Thymus (tissue), 11 donors: ENCODE data around the gene NUP210. TPM values are rescaled to one million over a fixed set of nuclear protein-coding genes. Genes with fewer than 3 reads are reported as not detected.
A peak's percentile ranks its signal among the peaks of the same experiment; 100 is the strongest.
"Not testable (repeated sequence)": the region's sequence is repeated elsewhere in the genome, so short reads cannot be mapped to it uniquely, and the experiment has no call there.

Source experiments
- DNase-seq, 9 donors: peaks; one replicate each; pipeline ENCODE4 v3.0.0-alpha.2; 2013; ENCODE audit warnings: low spot score in 9 of 9, low read depth in 6 of 9, missing footprints in 1 of 9
- H3K27ac ChIP-seq, 2 donors: one replicate each; pipeline ENCODE4 v1.5.1; 2013; ENCODE audit warnings: control low read depth in 1 of 2, low read depth in 1 of 2, low read length in 1 of 2, mild to moderate bottlenecking in 1 of 2, moderate library complexity in 1 of 2
- H3K27me3 ChIP-seq, 2 donors: one replicate each; pipeline ENCODE4 v1.5.1; 2013; ENCODE audit warnings: low read length in 1 of 2; ENCODE audit not compliant: control insufficient read depth in 2 of 2, insufficient read depth in 1 of 2
- H3K36me3 ChIP-seq, 2 donors: one replicate each; pipeline ENCODE4 v1.5.1; 2013; ENCODE audit warnings: low read length in 1 of 2, mild to moderate bottlenecking in 1 of 2, moderate library complexity in 1 of 2; ENCODE audit not compliant: control insufficient read depth in 2 of 2, insufficient read depth in 2 of 2
- H3K4me1 ChIP-seq, 2 donors: one replicate each; pipeline ENCODE4 v1.5.1; 2013; ENCODE audit warnings: low read length in 2 of 2; ENCODE audit not compliant: control insufficient read depth in 2 of 2, insufficient read depth in 2 of 2
- H3K4me3 ChIP-seq, 2 donors: one replicate each; pipeline ENCODE4 v1.5.1; 2013; ENCODE audit warnings: low read length in 2 of 2, control low read depth in 1 of 2, mild to moderate bottlenecking in 1 of 2
- H3K9me3 ChIP-seq, 2 donors: one replicate each; pipeline ENCODE4 v1.5.1; 2013; ENCODE audit warnings: low read length in 1 of 2, mild to moderate bottlenecking in 1 of 2; ENCODE audit not compliant: control insufficient read depth in 2 of 2, insufficient read depth in 1 of 2
- WGBS: extraction: QIAGEN DNeasy Blood & Tissue Kit; methylation state at CpG from one replicate; pipeline ENCODE4 v1.1.7; 2013; 5-methylcytosine and 5-hydroxymethylcytosine counted together
- polyA plus RNA-seq: library from polyadenylated mRNA; stranded (reverse); fragments of 200-250 nt; gene quantifications from one replicate; pipeline ENCODE4 v1.2.3, GENCODE V29; 2013
- total RNA-seq: library from RNA; stranded (reverse); fragments of 120-200 nt; gene quantifications from one replicate; pipeline ENCODE4 v1.2.4, GENCODE V29; 2013
- donor health status: healthy.

The NUP210 gene
- total and polyA plus RNA-seq, 2 donors: 22.9 to 23.8 TPM

GRCh38 chr3:13460341-13460736 is 40.2 kb upstream of the NUP210 start:
- no peaks in the 10 kb centered on the region for H3K9me3 ChIP-seq
- H3K4me1 ChIP-seq: no peaks in the 10 kb centered on the region
- no peak for DNase-seq
- H3K4me3 ChIP-seq: no peak overlapping the region
- 98% methylated on average over 7 of the region's 7 CpGs for WGBS
- no peak overlapping the region for H3K27ac ChIP-seq
- H3K27me3 ChIP-seq: no peaks in the 10 kb centered on the region
- H3K36me3 ChIP-seq: no peaks in the 10 kb centered on the region

- H3K4me1 ChIP-seq: no peaks in the 10 kb centered on the region
- no peak overlapping the region for H3K27ac ChIP-seq
- no peaks in the 10 kb centered on the region for H3K9me3 ChIP-seq
- H3K4me3 ChIP-seq: no peak overlapping the region
- H3K27me3 ChIP-seq: no peaks in the 10 kb centered on the region
- 93% methylated on average over 9 of the region's 9 CpGs for WGBS
- DNase-seq: no peak
- H3K36me3 ChIP-seq: no peaks in the 10 kb centered on the region
These were observed 39.7 kb upstream of the NUP210 start for GRCh38 chr3:13459605-13460340.

- Histone ChIP-seq H3K9me3 (no peaks in the 10 kb centered on the region), H3K4me1 (peaks cover 0 to 2% of the 10 kb centered on the region in 2 donors), H3K27ac (no peak overlapping the region), H3K36me3 (no peaks in the 10 kb centered on the region), H3K4me3 (no peak overlapping the region), H3K27me3 (no peaks in the 10 kb centered on the region)
- WGBS: 92% methylated on average over 4 of the region's 4 CpGs
- no peak for DNase-seq
These were observed 37.5 kb upstream of the NUP210 start for GRCh38 chr3:13457593-13457992.

- 95% methylated on average over 6 of the region's 6 CpGs for WGBS
- H3K36me3 ChIP-seq: no peaks in the 10 kb centered on the region
- H3K9me3 ChIP-seq: no peaks in the 10 kb centered on the region
- DNase-seq: no peak
- H3K27me3 ChIP-seq: no peaks in the 10 kb centered on the region
- no peak overlapping the region for H3K27ac ChIP-seq
- H3K4me3 ChIP-seq: no peak overlapping the region
- H3K4me1 ChIP-seq: peaks cover 3 to 13% of the 10 kb centered on the region in 2 donors
These were observed 35.5 kb upstream of the NUP210 start for GRCh38 chr3:13455644-13456043.

- DNase-seq: peak; percentile 29 to 82 (median 55)
- no peak overlapping the region for H3K4me3 ChIP-seq
- WGBS: 33% methylated on average over 12 of the region's 12 CpGs
- H3K27me3 ChIP-seq: no peaks in the 10 kb centered on the region
- H3K36me3 ChIP-seq: no peaks in the 10 kb centered on the region
- H3K27ac ChIP-seq: peak overlapping the region in 1 of 2 donors; percentile 86
- H3K4me1 ChIP-seq: peaks cover 3 to 16% of the 10 kb centered on the region in 2 donors
- no peaks in the 10 kb centered on the region for H3K9me3 ChIP-seq
These were observed 32.6 kb upstream of the NUP210 start for GRCh38 chr3:13452490-13453335.

- H3K4me3 ChIP-seq: peak overlapping the region; percentile 57 to 59
- no peaks in the 10 kb centered on the region for H3K9me3 ChIP-seq
- WGBS: 19% methylated on average over 7 of the region's 7 CpGs
- peak overlapping the region in 1 of 2 donors; percentile 52 for H3K27ac ChIP-seq
- no peaks in the 10 kb centered on the region for H3K36me3 ChIP-seq
- H3K4me1 ChIP-seq: peaks cover 3 to 16% of the 10 kb centered on the region in 2 donors
- DNase-seq: no peak
- no peaks in the 10 kb centered on the region for H3K27me3 ChIP-seq
These were observed 31.2 kb upstream of the NUP210 start for GRCh38 chr3:13451301-13451673.

- DNase-seq, H3K27ac ChIP-seq, H3K36me3 ChIP-seq, H3K27me3 ChIP-seq, H3K4me1 ChIP-seq, H3K9me3 ChIP-seq, H3K4me3 ChIP-seq: not testable (repeated sequence)
- WGBS: 98% methylated on average over 2 of the region's 2 CpGs
These were observed 22.8 kb upstream of the NUP210 start for GRCh38 chr3:13442882-13443281.

- no peak for DNase-seq
- Histone ChIP-seq H3K27me3 (no peaks in the 10 kb centered on the region), H3K9me3 (no peaks in the 10 kb centered on the region), H3K27ac (no peak overlapping the region), H3K36me3 (no peaks in the 10 kb centered on the region), H3K4me1 (no peaks in the 10 kb centered on the region), H3K4me3 (no peak overlapping the region)
- WGBS: 90% methylated on average over 4 of the region's 4 CpGs
These were observed 20.2 kb upstream of the NUP210 start for GRCh38 chr3:13440204-13440817.

GRCh38 chr3:13436213-13436612 is 16.1 kb upstream of the NUP210 start:
- not testable (repeated sequence) for H3K4me3 ChIP-seq, H3K36me3 ChIP-seq, H3K9me3 ChIP-seq, H3K27me3 ChIP-seq, DNase-seq, H3K27ac ChIP-seq, H3K4me1 ChIP-seq
- WGBS: 96% methylated on average over 4 of the region's 4 CpGs
